ENCODE measurements around the gene CDKN1C. TPM values are rescaled to one million over a fixed set of nuclear protein-coding genes. Genes with fewer than 3 reads are reported as not detected.
A peak's percentile ranks its signal among the peaks of the same experiment; 100 is the strongest.

Gene CDKN1C
- total RNA-seq, 1 experiment from 2014 or later, result 40.5 TPM

GRCh38 chr11:2923446-2924375, 38.1 kb upstream of the CDKN1C start:
- no peak for DNase-seq (ENCODE audit: low spot score)

DNA sequence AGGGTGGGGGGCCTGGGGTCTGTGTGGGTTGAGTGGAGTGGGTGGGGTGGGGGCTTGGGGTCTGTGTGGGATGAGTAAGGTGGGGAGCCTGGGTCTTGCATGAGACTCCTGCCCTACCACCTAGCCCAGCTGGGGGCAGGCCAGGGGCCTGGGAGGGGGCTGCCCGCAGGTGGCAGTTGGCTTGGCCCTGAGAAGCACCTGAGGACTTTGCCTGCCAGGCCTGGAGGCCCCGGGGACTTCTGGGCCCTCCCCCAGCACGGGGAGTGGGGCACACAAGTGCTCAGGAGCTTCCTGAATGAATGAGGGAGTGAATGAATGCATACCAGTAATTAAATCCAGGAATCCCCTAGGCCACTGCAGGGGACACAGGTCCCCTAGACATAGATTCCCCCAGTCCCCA, 37.1 kb upstream of the CDKN1C start:
- no peak for DNase-seq (ENCODE audit: low spot score)

- no peak for DNase-seq (ENCODE audit: low spot score)
These were observed 36.3 kb upstream of the CDKN1C start for GRCh38 chr11:2921742-2922493.

GRCh38 chr11:2921261-2921660, 35.7 kb upstream of the CDKN1C start:
- no peak for DNase-seq (ENCODE audit: low spot score)

- no peak for DNase-seq (ENCODE audit: low spot score)
These were observed 34.8 kb upstream of the CDKN1C start for GRCh38 chr11:2920343-2920742.

DNA sequence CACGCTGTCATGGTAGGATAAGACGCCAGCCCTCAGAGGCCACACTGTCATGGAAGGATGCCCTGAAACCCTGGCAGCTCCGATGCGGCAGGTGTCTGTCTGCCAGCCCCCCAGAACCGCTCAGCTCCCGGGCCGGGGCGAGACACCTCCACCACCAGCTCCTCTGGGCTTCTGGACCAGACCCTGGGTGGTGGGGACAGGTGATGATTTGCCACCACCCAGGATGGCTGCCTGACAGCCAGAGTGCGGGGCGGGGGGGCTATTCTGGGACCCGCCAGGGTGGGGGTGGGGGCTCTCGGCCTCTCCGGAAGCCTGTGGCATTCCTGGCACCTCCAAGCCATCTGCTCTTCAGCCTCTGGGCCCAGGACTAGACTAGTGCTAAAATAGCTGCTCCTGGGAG, 34.3 kb upstream of the CDKN1C start:
- DNase-seq (ENCODE audit: low spot score), result no peak

DNA sequence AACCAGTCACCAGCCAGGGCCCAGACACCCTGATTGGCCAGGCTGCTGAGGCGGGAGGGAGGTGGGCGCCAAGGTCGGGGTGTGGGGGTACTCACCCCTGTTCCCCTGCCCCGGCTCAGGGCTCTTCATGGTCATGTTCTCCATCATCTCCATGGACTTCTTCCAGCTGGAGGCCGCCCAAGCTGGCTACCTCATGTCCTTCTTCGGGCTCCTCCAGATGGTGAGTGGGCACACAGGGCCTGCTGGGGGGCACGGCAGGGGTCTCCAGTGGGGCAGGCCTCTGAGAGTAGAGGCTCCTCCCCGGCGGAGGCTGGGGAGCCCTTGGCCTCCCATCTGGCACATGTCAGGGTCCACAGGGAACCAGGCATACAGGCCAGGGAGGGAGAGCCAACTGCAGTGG, 33.6 kb upstream of the CDKN1C start:
- DNase-seq (ENCODE audit: low spot score), result no peak

- DNase-seq (ENCODE audit: low spot score), result no peak
These were observed 32.4 kb upstream of the CDKN1C start for GRCh38 chr11:2917842-2918490.

DNA sequence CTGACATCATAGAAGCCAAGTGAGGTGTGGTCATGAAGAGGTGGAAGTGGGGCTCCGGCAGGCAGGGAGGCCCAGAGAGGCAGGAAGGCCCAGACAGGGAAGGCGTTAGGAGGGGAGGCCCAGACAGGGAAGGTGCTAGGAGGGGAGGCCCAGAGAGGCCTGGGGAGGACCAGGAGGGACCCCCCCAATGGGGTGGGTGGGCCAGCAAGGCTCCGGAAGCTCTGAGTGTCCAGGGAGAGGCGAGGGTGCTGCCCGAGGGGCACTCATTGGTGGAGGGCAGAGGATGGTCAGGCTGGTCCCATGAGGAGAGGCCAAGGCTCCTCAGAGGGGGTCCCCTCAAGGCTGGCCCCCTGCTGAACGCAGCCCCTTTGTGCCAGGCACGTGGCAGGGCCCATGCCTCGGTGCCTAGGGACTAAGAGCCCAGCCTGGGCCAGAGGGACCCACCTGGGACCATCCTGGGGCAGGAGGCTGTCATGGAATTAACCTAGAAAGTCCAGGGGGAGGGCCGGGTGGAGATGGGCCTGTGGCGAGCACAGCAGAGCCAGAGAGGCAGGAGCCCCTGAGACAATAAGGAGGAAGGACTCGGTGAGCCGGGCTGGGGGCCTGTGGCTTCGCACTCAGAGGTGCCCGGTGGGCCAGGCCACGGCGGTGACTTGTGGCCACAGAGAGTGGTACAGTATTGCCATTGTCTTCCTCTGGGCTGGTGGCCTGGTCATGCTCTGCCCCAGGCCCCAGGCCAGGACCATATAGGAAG, 31.5 kb upstream of the CDKN1C start:
- DNase-seq (ENCODE audit: low spot score), result no peak

DNA sequence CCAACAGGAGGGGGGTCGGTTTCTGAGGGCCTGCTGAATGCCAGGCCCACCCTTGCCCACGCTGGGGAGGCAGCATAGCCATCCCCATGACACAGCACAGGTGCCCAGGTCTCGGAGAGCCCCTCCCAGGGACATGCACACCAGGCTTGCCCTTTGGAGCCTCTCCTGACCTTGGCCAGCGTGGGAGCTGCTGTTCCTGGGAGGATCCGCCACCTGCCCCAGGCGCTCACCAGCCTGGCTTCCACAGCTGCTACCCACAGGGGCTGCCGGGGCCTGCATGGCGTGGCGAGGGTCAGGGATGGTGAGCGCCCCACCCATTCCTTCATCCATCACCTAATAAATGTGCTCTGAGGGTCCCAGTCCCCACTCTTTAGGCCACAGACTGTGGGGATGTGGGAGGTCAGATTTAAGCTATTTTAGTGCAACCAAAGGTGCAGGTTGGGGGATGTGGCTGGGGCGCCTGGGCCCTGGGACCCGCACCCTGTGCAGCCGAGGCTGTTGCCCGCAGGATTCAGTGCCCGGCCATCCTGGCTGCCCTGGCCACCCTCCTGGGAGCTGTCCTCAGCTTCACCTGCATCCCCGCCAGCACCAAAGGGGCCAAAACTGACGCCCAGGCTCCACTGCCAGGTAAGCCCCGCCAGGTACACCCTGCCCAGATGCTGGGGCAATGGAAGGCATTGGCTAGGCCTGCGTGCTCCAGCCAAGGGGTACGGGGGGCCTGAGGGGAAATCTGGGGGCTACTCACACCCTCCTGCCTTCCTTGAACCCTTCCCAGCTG, 30.7 kb upstream of the CDKN1C start:
- no peak for DNase-seq (ENCODE audit: low spot score)

- no peak for DNase-seq (ENCODE audit: low spot score)
These were observed 29.9 kb upstream of the CDKN1C start for GRCh38 chr11:2915473-2915872.

- DNase-seq (ENCODE audit: low spot score), result no peak
These were observed 29.1 kb upstream of the CDKN1C start for GRCh38 chr11:2914455-2915195.

- no peak for DNase-seq (ENCODE audit: low spot score)
These were observed 28.2 kb upstream of the CDKN1C start for GRCh38 chr11:2913776-2914175.

- DNase-seq (ENCODE audit: low spot score), result peak; percentile 74
These were observed 27.4 kb upstream of the CDKN1C start for GRCh38 chr11:2913019-2913431.

DNA sequence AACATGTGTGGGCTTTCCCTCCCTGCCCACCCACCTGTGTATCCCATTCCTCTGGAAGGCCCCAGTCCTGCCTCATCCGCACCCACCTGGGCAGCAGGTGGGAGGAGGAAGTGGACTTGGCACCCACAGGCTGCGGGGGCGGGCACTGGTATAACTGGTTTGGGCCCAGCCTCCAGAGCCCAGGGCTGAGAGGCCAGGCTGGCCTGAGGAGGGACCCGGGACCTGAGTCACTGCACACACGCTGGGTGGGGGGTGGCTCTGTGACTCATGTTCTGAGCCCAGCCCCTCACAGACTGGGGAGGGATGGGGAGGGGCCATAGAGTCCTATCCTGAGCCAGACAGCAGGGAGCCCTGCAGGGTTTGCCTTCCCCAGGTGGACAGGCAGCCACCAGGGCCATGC, 26.9 kb upstream of the CDKN1C start:
- peak; percentile 97 for DNase-seq (ENCODE audit: low spot score)

GRCh38 chr11:2911785-2912391, 26.3 kb upstream of the CDKN1C start:
- DNase-seq (ENCODE audit: low spot score), result no peak

DNA sequence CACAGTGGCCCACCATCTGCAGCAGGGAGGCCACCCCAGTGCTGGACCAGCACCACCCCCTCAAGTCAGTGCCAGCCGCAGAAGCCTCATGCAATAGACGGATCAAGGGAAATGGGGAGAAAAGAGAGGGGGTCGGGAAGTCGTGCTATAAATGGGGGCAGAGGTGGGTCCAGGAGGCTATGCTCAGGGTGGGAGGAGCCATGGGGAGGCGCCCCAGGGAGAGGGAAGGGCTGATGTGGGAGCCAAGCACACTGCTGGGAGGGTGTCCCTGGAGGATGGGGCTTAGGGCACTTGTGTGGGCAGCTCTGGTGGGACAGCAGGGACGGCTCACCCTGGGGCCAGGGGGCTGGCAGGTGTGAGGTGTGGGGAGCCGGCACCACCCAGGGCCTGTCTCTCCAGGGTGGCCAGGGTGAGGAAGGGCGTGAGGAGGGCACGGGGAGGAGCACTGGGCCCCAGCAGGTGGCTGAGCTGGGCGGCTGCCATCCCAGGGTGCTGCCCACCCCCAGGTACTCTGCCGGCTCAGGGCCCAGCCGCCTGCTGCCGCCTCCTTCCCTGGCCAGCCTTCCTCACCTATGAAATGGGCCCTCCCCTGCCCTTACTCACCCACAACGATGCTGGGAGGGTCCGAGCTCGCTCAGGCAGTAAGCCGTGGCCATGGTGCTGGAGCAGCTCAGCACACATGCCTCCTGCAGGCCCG, 25.7 kb upstream of the CDKN1C start:
- DNase-seq (ENCODE audit: low spot score), result no peak

DNA sequence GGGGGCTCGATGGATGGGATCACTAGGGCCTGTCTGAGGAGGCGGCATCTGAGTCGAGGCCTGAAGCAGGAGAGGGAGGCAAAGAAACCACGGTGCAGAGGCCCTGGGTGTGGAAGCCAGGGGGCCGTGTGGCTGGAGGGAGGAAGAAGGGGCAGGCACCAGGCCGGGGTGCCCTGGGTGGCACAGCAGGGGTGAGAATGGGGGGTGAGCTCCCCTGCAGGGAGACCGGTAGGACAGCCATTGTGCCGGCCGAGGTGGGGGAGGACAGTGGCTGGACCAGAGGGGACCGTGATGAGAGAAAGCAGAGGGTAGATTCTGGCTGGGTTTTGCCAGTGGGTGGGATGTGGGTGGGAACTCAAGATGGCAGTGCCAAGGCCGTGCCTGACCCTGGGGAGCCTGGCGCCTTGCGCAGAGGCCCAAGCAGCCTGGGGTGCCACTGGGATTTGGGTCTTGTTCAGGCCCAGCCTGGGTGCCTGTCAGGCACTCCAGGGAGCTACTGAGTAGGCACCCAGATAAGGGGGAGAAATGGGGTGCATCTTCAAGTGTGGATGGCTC, 24.9 kb upstream of the CDKN1C start:
- DNase-seq (ENCODE audit: low spot score), result no peak
